GM21737 (cell line): Measurements from ENCODE around the gene GABBR2.
A peak's percentile ranks its signal among the peaks of the same experiment; 100 is the strongest.
"Not testable (repeated sequence)": the region's sequence is repeated elsewhere in the genome, so short reads cannot be mapped to it uniquely, and the experiment has no call there.

Source experiments
- ATAC-seq: cut with Tn5 transposase; IDR thresholded peaks from one replicate; pipeline ENCODE4 v1.9.1; 2021; ENCODE audit warnings: mild to moderate bottlenecking, moderate library complexity; ENCODE audit not compliant: unreplicated experiment

Gene GABBR2

DNA sequence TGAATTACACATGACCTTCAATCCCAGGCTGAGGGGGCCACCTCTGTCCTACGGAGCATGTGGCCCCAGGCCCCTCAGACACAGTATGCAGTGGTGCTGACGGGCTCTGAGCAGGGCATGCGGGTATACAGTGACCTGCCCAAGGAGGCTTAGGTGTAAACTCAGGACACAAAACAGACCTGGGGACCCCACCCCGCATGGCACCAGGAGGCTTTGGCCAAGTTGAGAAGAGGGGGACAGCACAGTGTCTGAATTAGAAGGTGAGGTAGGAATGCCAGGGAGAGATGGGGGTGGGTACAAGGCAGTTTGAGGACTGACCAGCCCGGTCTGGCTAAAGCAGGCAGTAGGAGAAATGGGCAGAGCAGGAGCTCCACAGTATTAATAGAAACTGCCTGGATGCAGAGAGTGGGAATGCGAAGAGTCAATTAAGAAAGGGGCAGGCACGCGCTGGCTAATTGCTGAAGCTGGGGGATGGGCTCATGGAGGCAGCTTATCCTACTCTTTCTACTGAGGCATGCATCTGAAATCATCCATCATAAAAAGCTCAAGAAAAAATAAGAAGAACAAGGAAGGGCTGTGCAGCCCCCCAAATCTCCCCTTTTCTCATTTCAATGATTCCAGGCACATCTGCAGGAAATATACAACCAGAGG, 109.0 kb downstream of the GABBR2 start:
- no peak for ATAC-seq

- ATAC-seq, result no peak
Measured at GRCh38 chr9:98598861-98599260, 109.9 kb downstream of the GABBR2 start.

- no peak for ATAC-seq
Measured at GRCh38 chr9:98597236-98597771, 111.4 kb downstream of the GABBR2 start.

DNA sequence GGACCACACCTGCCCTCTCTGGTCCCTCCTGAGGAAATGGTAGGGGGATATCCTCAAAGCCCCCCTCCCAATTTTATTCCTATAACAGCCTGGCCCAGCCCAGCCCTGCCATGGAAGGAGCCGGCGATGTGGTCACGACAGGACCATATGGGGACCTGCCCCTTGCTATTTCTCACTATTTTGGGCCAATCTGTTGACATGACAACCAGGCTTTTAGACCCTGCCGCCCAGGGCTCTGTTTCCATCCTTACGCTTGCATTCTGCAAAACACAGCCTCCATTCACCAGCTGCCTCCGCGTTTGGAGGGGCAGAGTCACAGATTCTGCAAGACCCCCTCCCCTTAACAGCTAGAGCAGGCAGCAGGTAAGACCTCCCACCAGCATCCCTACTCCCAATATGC, 112.2 kb downstream of the GABBR2 start:
- no peak for ATAC-seq

- no peak for ATAC-seq
Measured at GRCh38 chr9:98594546-98595160, 114.1 kb downstream of the GABBR2 start.

- ATAC-seq, result no peak
Measured at GRCh38 chr9:98593354-98594253, 115.1 kb downstream of the GABBR2 start.

DNA sequence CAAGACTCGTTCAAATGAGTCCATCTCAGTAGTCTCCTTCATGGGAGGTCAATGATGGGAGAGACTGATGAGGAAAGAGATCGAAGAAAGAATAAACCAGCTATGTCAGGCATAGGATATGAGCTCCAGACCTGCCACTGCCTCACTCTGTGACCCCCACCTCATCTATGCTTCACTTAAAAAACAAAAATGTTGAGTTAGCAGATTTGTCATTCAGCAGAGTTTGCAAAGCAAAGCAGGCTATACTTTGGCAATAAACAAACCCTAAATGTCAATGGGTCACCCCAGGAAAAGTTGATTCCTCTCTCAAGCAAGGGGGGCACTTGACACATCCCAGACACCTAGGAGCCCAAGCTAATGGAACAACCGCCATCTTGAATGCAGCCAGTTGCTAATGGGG, 117.0 kb downstream of the GABBR2 start:
- no peak for ATAC-seq

DNA sequence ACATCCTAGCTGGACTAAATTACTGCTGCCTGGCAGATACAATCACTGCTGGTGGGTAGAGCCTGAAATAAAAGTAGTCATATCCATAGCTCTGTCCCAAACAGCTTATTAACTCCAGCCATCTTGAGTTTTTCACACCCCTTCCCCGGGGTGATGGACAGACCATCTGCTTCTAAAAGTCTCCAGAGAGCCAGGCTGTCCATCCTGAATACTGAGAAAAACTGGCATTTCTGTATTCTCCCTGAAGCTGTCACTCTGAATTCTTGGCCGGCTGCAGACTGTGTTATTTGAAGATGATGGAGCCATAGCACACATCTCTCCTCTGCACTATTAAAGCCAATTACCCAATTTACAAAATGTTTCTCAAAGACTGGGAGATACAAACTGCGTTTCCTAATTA, 118.6 kb downstream of the GABBR2 start:
- ATAC-seq, result no peak

- ATAC-seq, result no peak
Measured at GRCh38 chr9:98589102-98589501, 119.6 kb downstream of the GABBR2 start.

DNA sequence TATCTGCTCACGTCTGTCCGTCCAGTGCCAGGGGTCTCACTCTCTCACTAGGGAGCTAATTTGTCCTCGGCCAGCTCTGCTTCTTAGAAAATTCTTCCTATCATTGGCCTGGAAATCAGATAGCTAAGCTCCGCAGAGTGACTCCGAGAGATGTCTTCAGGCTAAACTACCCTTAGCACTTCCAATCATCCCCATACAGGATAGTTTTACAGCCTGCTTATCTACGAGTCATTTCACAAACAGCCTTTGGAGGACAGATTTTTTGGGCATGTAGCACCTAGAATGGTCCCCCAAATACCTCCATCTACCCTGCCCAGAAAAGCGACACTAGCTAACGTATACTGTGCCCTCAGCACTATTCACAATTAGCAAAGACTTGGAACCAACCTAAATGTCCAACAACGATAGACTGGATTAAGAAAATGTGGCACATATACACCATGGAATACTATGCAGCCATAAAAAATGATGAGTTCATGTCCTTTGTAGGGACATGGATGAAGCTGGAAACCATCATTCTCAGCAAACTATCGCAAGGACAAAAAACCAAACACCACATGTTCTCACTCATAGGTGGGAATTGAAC, 123.8 kb downstream of the GABBR2 start:
- ATAC-seq, result not testable (repeated sequence)

DNA sequence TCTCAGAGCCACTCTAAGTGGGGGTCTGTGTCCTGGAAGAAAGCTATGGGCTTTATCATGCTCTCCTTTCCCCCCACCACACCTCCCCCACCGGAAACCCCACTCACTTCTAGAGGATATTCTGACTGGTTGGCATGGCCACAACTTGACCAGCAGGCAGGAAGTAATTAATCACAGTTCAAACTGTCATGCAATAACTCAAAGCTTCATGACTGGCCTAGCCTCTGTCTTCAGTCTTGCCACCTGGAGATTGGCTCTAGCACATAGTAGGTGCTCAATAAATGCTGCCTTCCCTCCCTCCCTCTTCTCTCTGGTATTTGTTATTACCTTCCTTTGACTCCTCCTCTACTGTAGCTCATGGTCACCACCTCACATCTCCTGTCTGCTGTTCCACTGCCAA, 124.7 kb downstream of the GABBR2 start:
- no peak for ATAC-seq

DNA sequence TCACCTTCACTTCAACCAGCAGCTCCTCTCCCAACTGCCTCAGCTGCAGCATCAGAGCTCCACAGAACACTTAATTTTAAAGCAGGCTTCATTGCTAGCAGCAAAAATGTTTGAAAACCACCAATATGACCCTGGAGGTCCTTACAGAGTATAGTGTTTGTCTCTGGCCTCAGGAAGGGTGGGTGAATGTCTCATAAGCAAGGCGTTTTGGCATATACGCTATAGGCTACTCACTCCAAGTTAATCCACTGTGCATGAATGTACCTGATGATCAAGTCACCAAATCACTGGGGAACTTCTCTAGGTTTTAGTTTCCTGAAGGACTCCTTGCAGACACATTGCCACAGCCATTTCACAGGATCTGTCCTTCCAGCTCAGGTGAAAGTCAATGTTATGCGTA, 125.3 kb downstream of the GABBR2 start:
- no peak for ATAC-seq

GRCh38 chr9:98580956-98581355, 127.8 kb downstream of the GABBR2 start:
- ATAC-seq, result no peak

GRCh38 chr9:98579700-98580099, 129.0 kb downstream of the GABBR2 start:
- no peak for ATAC-seq

DNA sequence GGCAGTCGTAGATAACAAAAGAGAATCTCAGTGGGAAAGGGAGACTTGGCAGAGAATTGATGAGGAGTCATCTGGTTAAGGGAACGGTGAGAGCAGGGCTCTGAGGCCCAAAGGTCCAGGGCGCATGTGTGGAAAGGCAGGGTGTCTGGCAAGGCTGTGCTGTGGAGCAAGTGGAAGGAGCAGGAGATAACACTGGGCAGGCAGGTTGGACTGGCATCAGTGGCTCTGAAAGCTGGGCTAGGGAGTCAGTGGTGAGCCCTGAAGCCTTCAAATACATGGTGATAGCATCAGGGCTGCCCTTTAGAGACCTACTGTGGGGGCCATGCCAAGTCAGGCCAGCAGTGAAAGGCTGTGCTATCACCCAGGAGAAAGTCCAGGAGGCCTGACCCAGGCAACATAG, 131.3 kb downstream of the GABBR2 start:
- no peak for ATAC-seq

DNA sequence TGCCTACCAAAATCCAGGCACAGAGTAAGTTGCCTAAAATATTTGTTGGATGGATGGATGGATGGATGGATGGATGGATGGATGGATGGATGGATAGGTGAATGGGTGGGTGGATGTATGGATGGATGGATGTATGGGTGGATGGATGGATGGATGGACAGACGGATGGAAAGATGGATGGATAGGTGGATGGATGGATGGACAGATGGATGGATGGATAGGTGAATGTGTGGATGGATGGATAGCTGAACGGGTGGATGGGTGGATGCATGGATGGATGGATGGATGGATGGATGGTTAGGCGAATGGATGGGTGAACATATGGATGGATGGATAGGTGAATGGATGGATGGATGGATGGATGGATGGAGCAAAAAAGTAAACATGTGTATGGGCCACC, 131.9 kb downstream of the GABBR2 start:
- no peak for ATAC-seq

- no peak for ATAC-seq
Measured at GRCh38 chr9:98576354-98576753, 132.4 kb downstream of the GABBR2 start.

GRCh38 chr9:98575379-98576346, 133.1 kb downstream of the GABBR2 start:
- ATAC-seq, result peak; percentile 87

GRCh38 chr9:98573749-98574278, 134.9 kb downstream of the GABBR2 start:
- ATAC-seq, result no peak

- ATAC-seq, result no peak
Measured at GRCh38 chr9:98572796-98573195, 135.9 kb downstream of the GABBR2 start.
